PFSK-1 (cell line): ENCODE measurements around the gene KCNIP1.

Experiments used
- FOXP2 ChIP-seq: optimal IDR thresholded peaks from 2 replicates; pipeline ENCODE3; 2011; ENCODE audit warnings: borderline replicate concordance, control low read depth, inconsistent platforms; ENCODE audit not compliant: insufficient read depth; ENCODE audit errors: extremely low read length, extremely low read depth
- POLR2AphosphoS5 ChIP-seq: IDR thresholded peaks from 2 replicates; pipeline ENCODE4 v1.6.1; 2012; ENCODE audit warnings: low read depth, mild to moderate bottlenecking, control low read depth, low read length, moderate library complexity
- SIN3A ChIP-seq: IDR thresholded peaks from 2 replicates; pipeline ENCODE4 v1.6.1; 2012; ENCODE audit warnings: mild to moderate bottlenecking, low read length, moderate library complexity, borderline replicate concordance; ENCODE audit not compliant: insufficient read depth
- TAF1 ChIP-seq: IDR thresholded peaks from 2 replicates; pipeline ENCODE4 v1.6.1; 2012; ENCODE audit warnings: low read length, control low read depth, borderline replicate concordance; ENCODE audit not compliant: insufficient read depth
- TF ChIP-seq, protein P1 (sequence below), 2 experiments: IDR thresholded peaks; 2 replicates each; pipeline versions ENCODE4 v1.6.1 to v1.8.0; 2011 to 2012; ENCODE audit warnings: low read depth in 2 of 2, low read length in 2 of 2, control low read depth in 1 of 2, inconsistent platforms in 1 of 2, mild to moderate bottlenecking in 1 of 2, moderate library complexity in 1 of 2; ENCODE audit not compliant: insufficient read depth in 1 of 2

The KCNIP1 gene

DNA sequence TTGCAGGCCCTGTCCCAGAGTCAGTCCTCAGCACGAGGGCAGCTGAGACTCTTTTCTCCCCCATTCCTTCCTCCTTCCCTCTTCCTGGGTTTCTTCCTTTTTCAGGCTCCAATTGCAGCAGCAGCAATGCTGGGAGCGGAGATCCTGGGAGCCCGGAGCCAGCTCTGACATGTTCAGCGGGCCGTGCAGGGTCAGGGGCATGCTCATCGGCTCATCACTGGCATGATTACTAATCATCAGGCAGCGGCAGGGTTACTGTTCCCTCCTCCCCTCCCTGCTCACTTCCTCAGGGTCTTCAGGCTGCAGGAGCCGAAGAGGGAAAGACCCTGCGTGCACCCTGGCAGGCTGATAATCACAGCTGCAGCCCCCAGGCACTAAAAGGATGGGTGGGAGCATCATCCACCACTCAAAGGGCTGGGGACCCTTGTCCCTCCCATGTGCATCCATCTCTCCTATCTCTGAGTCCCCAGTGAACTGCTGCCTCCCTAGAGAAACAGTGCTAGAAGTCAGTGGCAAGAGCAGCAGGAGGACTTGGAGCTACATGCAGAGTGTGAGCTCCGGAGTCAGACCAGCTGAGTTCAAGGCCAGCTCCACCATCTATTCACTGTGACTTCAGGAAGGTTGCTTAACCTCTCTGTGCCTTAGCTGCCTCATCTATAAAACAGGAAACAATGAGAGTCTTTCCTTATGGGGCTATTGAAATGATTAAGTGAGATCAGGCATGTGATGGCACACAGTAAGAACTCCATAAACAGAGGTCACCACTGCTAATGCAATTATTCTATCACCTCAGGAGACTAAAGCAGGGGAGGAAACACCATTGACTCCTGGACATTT, 7.8 kb upstream of the KCNIP1 start:
- TF ChIP-seq FOXP2 (no peak), POLR2AphosphoS5 (no peak), SIN3A (no peak)
- TF ChIP-seq, protein P1, sequence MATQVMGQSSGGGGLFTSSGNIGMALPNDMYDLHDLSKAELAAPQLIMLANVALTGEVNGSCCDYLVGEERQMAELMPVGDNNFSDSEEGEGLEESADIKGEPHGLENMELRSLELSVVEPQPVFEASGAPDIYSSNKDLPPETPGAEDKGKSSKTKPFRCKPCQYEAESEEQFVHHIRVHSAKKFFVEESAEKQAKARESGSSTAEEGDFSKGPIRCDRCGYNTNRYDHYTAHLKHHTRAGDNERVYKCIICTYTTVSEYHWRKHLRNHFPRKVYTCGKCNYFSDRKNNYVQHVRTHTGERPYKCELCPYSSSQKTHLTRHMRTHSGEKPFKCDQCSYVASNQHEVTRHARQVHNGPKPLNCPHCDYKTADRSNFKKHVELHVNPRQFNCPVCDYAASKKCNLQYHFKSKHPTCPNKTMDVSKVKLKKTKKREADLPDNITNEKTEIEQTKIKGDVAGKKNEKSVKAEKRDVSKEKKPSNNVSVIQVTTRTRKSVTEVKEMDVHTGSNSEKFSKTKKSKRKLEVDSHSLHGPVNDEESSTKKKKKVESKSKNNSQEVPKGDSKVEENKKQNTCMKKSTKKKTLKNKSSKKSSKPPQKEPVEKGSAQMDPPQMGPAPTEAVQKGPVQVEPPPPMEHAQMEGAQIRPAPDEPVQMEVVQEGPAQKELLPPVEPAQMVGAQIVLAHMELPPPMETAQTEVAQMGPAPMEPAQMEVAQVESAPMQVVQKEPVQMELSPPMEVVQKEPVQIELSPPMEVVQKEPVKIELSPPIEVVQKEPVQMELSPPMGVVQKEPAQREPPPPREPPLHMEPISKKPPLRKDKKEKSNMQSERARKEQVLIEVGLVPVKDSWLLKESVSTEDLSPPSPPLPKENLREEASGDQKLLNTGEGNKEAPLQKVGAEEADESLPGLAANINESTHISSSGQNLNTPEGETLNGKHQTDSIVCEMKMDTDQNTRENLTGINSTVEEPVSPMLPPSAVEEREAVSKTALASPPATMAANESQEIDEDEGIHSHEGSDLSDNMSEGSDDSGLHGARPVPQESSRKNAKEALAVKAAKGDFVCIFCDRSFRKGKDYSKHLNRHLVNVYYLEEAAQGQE (IDR thresholded peaks at IDR 0.05; ENCODE audit: insufficient read depth in 1 of 2, low read depth in 2 of 2, low read length in 2 of 2) = no peak

DNA sequence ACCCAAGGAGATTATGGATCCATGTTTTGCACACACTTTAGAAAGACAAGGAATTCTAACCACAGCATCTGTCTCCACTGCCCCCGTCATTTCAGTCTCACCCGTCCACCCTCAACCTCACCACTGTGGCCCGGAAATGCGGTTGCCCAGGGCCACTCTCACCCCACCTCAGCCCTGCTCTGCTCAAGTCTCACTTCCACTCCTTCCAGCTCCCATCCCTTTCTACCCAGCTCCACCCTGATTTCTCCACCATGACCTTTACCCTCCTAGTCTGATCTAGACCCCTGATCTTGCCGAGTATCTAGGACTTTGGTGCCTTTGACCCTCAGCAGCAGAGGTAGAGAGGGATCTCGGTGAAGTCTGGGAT, 7.2 kb upstream of the KCNIP1 start:
- no peak for TF ChIP-seq POLR2AphosphoS5
- TF ChIP-seq, protein P1 (IDR thresholded peaks at IDR 0.05; ENCODE audit: insufficient read depth in 1 of 2, low read depth in 2 of 2, low read length in 2 of 2) = no peak
- no peak for TF ChIP-seq SIN3A
- no peak for TF ChIP-seq TAF1
- no peak for TF ChIP-seq FOXP2

DNA sequence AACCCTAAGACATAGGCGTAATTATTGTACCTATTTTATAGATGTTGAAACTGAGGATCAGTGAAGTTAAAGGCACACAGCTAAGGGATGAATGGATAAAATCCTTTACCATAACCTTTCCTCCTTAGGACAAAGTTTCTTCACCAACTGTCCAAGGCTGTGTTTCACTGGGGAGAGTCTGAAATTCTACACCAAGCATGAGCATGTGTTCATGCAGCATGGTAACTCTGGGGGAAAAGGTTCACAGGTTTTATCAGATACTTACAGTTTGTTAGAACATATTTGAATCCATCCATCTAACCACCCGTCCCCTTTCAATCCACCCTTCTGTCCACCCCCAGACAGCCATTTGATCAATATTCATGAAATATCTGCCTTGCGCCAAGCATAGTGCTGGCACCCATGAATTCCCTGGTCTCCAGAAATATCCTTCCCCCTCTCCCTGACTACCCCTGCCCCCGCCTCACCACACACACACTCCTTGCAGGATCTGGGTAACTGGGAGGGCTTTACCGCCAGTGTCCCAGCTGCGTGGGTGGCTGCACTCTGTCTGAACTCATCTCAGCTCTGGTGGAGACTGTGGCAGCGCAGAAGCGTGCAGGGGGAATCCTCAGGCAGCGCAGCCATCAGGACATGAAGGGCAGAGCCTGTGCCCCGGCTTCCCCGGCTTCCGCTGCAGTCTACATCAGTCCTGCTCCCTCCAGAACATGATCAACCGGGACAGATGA, 6.3 kb upstream of the KCNIP1 start:
- TF ChIP-seq POLR2AphosphoS5 (no peak), FOXP2 (no peak), SIN3A (no peak), TAF1 (no peak)
- TF ChIP-seq, protein P1 (IDR thresholded peaks at IDR 0.05; ENCODE audit: insufficient read depth in 1 of 2, low read depth in 2 of 2, low read length in 2 of 2) = no peak

DNA sequence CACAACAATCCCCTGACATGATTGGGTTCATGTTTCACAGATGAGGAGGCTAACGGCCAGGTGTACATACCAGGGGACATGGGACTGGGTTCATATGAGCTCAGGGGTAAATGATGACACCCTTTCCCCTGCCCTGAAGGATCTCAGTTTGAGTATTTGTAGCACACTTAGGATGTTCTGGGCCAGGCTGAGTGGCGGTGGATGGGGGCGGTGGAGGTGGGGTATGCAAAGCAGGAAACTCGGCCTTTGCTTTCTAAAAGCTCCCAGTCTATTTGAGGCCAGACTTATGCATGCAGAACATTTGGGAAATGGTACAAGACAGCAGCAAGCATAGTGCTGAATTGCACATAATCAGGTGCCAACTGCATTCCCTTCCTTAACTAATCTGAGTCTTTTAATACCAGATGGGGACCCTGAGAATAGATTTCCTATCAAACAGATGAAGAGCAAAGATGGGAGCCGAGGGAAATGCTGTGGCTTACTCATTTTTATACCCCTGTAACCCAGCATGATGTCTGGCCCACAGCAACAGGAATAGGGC, 4.9 kb upstream of the KCNIP1 start:
- TF ChIP-seq FOXP2 (no peak), POLR2AphosphoS5 (no peak), SIN3A (no peak), TAF1 (no peak)
- TF ChIP-seq, protein P1 (IDR thresholded peaks at IDR 0.05; ENCODE audit: insufficient read depth in 1 of 2, low read depth in 2 of 2, low read length in 2 of 2) = no peak
